Esophagus squamous epithelium (tissue), 5 donors: ENCODE data around the gene RBM14. TPM values are rescaled to one million over a fixed set of nuclear protein-coding genes. Genes with fewer than 3 reads are reported as not detected.

Source experiments
- DNase-seq: peaks from one replicate; lab custom pipeline; 2025; lab: John Stamatoyannopoulos, UW
- H3K27ac ChIP-seq, 4 donors: fragments of 200-600 bp; sonication (generic); one replicate each; pipeline ENCODE4 v1.5.1; 2016 to 2019; ENCODE audit warnings: mild to moderate bottlenecking in 1 of 4
- H3K27me3 ChIP-seq, 4 donors: fragments of 200-600 bp; sonication (generic); 1 replicate in 3 of 4; 2 replicates in 1 of 4; pipeline versions ENCODE4 v1.5.1 to v1.6.0; 2017 to 2021; ENCODE audit warnings: antibody characterized with exemption in 1 of 4
- H3K36me3 ChIP-seq, 3 donors: fragments of 200-600 bp; sonication (generic); one replicate each; pipeline ENCODE4 v1.5.1; 2016 to 2019
- H3K4me1 ChIP-seq, 3 donors: fragments of 200-600 bp; sonication (generic); one replicate each; pipeline ENCODE4 v1.5.1; 2017 to 2019
- H3K4me3 ChIP-seq, 4 donors: fragments of 200-600 bp; sonication (generic); 1 replicate in 3 of 4; 2 replicates in 1 of 4; pipeline ENCODE4 v1.5.1; 2016 to 2019; ENCODE audit warnings: mild to moderate bottlenecking in 2 of 4, moderate library complexity in 1 of 4
- H3K9me3 ChIP-seq, 3 donors: fragments of 200-600 bp; sonication (generic); one replicate each; pipeline ENCODE4 v1.5.1; 2016 to 2019
- POLR2A ChIP-seq, 4 donors: fragments of 450-650 bp; IDR thresholded peaks; one replicate each; pipeline ENCODE4 v1.6.1; 2017; ENCODE audit warnings: antibody characterized with exemption in 4 of 4, mild to moderate bottlenecking in 4 of 4, moderate library complexity in 3 of 4
- WGBS, 2 donors: methylation state at CpG; one replicate each; pipeline ENCODE4 v1.1.5; 2018; 5-methylcytosine and 5-hydroxymethylcytosine counted together
- intact Hi-C: fragments of 100-400 bp; cut with DNase I; formaldehyde crosslinking; loops from one replicate; pipeline ENCODE4 v1.15.0; 2022
- total RNA-seq, 4 donors: library from RNA; depleted of rRNA; stranded (reverse); fragments of >200 nt; gene quantifications; one replicate each; pipeline ENCODE4 v1.1.0, GENCODE V29; 2016
- TF ChIP-seq, protein P1 (sequence below), 6 experiments: fragments of 450-650 bp in 4 of 6; fragments of 200-600 bp in 2 of 6; sonication (generic) in 2 of 6; IDR thresholded peaks; one replicate each; pipeline ENCODE4 v1.5.1; 2016 to 2019; ENCODE audit warnings: antibody characterized with exemption in 6 of 6, mild to moderate bottlenecking in 4 of 6, moderate library complexity in 4 of 6
- donor health status: DM: yes; HTN: yes; CAD: no.

RBM14 gene
- total RNA-seq, 4 donors from 2014 or later = 37.0 to 61.5 (median 38.0) TPM

DNA sequence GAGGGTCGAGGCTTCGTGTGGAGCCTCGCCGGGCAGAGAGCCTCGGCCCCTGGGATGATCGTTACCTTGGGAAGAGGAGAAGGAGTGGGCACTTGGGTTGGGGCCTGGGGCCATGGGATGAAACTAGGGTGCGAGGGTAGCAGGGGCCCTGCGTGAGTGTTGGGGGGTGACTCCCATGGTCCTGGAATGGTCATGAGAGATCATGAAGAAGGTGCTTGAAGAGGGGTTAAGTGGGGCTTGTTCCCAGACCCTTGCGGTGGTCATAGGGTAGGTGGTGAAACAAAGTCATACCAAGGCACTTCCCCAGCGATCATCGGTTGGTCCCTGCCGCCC, 23.2 kb upstream of the RBM14 start:
- Histone ChIP-seq H3K27me3 (no peaks in the 10 kb centered on the region), H3K27ac (peak overlapping the region; percentile 75 to 94 (median 90)), H3K4me3 (peak overlapping the region; percentile 44 to 81 (median 74)), H3K9me3 (no peaks in the 10 kb centered on the region), H3K4me1 (peaks cover 18 to 44% (median 28%) of the 10 kb centered on the region in 3 donors), H3K36me3 (no peaks in the 10 kb centered on the region)
- 7 to 13% methylated on average over 4 to 12 of the region's 12 CpGs for WGBS, 2 donors
- TF ChIP-seq, protein P1, sequence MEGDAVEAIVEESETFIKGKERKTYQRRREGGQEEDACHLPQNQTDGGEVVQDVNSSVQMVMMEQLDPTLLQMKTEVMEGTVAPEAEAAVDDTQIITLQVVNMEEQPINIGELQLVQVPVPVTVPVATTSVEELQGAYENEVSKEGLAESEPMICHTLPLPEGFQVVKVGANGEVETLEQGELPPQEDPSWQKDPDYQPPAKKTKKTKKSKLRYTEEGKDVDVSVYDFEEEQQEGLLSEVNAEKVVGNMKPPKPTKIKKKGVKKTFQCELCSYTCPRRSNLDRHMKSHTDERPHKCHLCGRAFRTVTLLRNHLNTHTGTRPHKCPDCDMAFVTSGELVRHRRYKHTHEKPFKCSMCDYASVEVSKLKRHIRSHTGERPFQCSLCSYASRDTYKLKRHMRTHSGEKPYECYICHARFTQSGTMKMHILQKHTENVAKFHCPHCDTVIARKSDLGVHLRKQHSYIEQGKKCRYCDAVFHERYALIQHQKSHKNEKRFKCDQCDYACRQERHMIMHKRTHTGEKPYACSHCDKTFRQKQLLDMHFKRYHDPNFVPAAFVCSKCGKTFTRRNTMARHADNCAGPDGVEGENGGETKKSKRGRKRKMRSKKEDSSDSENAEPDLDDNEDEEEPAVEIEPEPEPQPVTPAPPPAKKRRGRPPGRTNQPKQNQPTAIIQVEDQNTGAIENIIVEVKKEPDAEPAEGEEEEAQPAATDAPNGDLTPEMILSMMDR (IDR thresholded peaks at IDR 0.05) = no peak
- TF ChIP-seq POLR2A (IDR thresholded peaks at IDR 0.05) = no peak
- intact Hi-C loops = no loop called here
- no peak for DNase-seq

DNA sequence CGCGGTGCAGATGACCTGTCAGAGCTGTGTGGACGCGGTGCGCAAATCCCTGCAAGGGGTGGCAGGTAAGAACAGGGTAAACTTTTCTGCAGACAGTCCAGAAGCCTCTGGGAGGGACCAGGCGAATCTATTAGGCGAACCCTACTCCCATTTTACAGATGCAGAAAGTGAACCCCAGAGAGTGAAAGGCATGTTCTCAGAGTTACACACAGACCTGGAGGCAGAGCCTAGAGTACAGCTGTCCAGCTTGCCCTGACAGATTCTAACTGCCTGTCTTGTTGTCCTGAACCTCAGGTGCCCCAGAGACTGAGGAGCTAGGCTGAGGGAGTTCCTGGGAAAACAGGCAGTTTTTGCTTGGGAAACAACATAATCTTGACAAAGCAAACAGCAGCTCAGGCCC, 22.8 kb upstream of the RBM14 start:
- intact Hi-C loops = no loop called here
- TF ChIP-seq, protein P1 (IDR thresholded peaks at IDR 0.05) = no peak
- no peak for TF ChIP-seq POLR2A (IDR thresholded peaks at IDR 0.05)
- H3K27ac ChIP-seq = peak overlapping the region; percentile 75 to 94 (median 90)
- DNase-seq = no peak
- WGBS, 2 donors = 50 to 62% methylated on average over 6 to 7 of the region's 7 CpGs
- peak overlapping the region; percentile 44 to 81 (median 74) for H3K4me3 ChIP-seq
- peaks cover 18 to 44% (median 28%) of the 10 kb centered on the region in 3 donors for H3K4me1 ChIP-seq
- H3K36me3 ChIP-seq = peaks cover 0 to under 1% (median 0%) of the 10 kb centered on the region in 3 donors
- no peaks in the 10 kb centered on the region for H3K27me3 ChIP-seq
- no peaks in the 10 kb centered on the region for H3K9me3 ChIP-seq

GRCh38 chr11:66595245-66595904, 21.1 kb upstream of the RBM14 start:
- intact Hi-C loops = no loop called here
- no peak for DNase-seq
- H3K27ac ChIP-seq = peak overlapping the region in 3 of 4 donors; percentile 38 to 81 (median 72)

DNA sequence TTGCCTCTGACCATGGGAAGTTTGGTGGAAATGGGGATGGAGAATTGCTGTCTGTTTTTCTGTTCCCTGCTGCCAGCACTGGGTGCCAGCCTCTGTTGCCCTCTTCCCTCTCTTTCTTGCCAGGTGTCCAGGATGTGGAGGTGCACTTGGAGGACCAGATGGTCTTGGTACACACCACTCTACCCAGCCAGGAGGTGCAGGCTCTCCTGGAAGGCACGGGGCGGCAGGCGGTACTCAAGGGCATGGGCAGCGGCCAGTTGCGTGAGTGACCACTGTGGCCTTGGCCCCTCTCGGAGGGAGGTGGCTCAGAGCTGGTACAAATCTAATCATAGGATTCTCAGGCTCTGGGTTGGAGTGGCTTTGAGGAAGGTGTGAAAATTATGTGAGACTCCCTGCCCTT, 17.4 kb upstream of the RBM14 start:
- TF ChIP-seq POLR2A (IDR thresholded peaks at IDR 0.05) = no peak
- intact Hi-C loops = no loop called here
- DNase-seq = no peak
- no peaks in the 10 kb centered on the region for H3K27me3 ChIP-seq
- no peak overlapping the region for H3K27ac ChIP-seq
- 90% methylated on average over 2 of the region's 6 CpGs; no CpG with 5 or more reads in 1 of the 2 donors for WGBS, 2 donors
- H3K4me3 ChIP-seq = no peak overlapping the region
- peaks cover under 1 to 32% (median 17%) of the 10 kb centered on the region in 3 donors for H3K4me1 ChIP-seq
- H3K36me3 ChIP-seq = peaks cover 0 to 49% (median 0%) of the 10 kb centered on the region in 3 donors
- no peaks in the 10 kb centered on the region for H3K9me3 ChIP-seq

More at GRCh38 chr11:66595245-66595904, 21.1 kb upstream of the RBM14 start:
- TF ChIP-seq POLR2A (IDR thresholded peaks at IDR 0.05) = no peak
- TF ChIP-seq, protein P1 (IDR thresholded peaks at IDR 0.05) = no peak
- H3K36me3 ChIP-seq = peaks cover 0 to 18% (median 0%) of the 10 kb centered on the region in 3 donors
- no peaks in the 10 kb centered on the region for H3K9me3 ChIP-seq
- no peaks in the 10 kb centered on the region for H3K27me3 ChIP-seq
- peak overlapping the region in 1 of 4 donors; percentile 13 for H3K4me3 ChIP-seq
- 33 to 68% methylated on average over 4 to 5 of the region's 5 CpGs for WGBS, 2 donors
- peaks cover 18 to 44% (median 28%) of the 10 kb centered on the region in 3 donors for H3K4me1 ChIP-seq

GRCh38 chr11:66600219-66600618, 16.2 kb upstream of the RBM14 start:
- Histone ChIP-seq H3K36me3 (peaks cover 0 to 61% (median 0%) of the 10 kb centered on the region in 3 donors), H3K4me1 (peaks cover 0 to 20% (median 5%) of the 10 kb centered on the region in 3 donors), H3K4me3 (no peak overlapping the region), H3K27me3 (no peaks in the 10 kb centered on the region), H3K27ac (no peak overlapping the region), H3K9me3 (no peaks in the 10 kb centered on the region)
- 86 to 88% methylated on average over 2 of the region's 2 CpGs for WGBS, 2 donors
- TF ChIP-seq, protein P1 (IDR thresholded peaks at IDR 0.05) = no peak
- TF ChIP-seq POLR2A (IDR thresholded peaks at IDR 0.05) = no peak
- intact Hi-C loops = no loop called here
- no peak for DNase-seq
